ENCODE measurements around the gene LRRC36.
A peak's percentile ranks its signal among the peaks of the same experiment; 100 is the strongest.

Gene LRRC36

DNA sequence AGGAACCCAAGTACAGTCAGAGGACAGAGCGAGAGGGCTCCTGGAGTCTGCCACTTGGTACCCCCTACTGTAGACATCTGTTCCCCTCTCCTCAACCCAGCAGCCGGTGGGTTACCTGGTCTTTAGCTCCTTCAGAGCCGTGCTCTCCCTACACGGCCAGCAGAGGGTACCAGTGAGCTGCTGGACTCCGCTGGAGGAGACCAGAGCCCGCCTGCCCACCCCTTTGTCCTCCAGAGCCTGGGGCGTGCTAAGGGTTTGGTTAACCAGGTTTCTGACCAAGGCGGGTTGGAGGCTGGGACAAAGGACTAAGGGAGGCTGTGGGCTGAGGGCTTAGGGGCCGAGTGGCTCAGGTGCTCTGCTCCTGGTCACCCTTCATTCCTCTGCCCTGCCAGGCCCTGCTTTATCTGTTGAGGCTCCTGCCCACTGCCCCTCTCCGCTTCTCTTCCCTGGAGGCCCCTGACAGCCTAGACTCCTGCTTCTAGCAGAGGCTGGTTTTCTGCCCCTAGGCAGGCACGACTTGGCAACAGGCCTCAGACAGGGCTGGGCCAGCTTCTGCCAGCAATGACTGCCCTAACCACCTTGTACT lies 101.6 kb downstream of the LRRC36 start:
- in situ Hi-C loops (cut with HindIII; ENCODE audit: low sequenced_read_pairs) = no loop called here
- peak; percentile 47 for DNase-seq (ENCODE audit: low read depth, low spot score)
- no peak overlapping the region for H3K4me3 ChIP-seq (ENCODE audit: low read depth, low read length)
- TF ChIP-seq, protein P1, sequence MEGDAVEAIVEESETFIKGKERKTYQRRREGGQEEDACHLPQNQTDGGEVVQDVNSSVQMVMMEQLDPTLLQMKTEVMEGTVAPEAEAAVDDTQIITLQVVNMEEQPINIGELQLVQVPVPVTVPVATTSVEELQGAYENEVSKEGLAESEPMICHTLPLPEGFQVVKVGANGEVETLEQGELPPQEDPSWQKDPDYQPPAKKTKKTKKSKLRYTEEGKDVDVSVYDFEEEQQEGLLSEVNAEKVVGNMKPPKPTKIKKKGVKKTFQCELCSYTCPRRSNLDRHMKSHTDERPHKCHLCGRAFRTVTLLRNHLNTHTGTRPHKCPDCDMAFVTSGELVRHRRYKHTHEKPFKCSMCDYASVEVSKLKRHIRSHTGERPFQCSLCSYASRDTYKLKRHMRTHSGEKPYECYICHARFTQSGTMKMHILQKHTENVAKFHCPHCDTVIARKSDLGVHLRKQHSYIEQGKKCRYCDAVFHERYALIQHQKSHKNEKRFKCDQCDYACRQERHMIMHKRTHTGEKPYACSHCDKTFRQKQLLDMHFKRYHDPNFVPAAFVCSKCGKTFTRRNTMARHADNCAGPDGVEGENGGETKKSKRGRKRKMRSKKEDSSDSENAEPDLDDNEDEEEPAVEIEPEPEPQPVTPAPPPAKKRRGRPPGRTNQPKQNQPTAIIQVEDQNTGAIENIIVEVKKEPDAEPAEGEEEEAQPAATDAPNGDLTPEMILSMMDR (IDR thresholded peaks at IDR 0.05; ENCODE audit: low read depth, low read length) = peak; percentile 94

DNA sequence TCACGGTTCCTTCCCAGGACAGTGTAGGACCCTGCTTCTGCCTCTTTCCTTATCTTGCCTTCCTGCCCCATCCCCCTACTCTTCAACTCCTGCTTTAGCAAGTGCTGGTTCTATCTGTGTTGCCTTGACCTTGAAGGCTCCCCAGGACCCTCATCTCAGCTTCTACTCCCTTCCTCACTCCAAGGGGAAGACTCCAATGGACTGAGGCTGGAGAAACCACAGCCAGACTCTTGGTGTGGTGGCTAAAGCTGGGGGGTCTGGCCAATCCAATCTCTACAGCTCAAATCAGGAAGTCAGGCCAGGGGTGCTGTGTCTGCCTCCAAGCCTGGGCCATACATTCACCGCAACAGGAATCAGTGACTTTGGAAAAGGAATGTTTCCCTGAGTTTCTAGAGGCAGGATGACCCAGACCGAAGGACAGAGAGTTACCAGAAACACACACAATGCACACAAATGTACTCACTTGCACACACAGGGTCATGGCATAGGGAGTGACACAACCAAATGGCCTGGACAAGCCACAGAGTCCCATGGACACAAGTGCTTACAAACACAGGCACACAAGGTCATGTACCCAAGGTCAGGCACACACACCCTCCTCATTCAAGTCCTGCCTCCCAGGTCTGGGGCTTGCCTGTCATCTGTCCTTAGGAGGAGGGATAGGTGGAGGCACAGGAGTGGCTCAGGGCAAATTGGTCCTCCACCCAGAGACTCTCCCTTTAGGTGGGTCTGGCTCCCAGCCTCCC lies 102.6 kb downstream of the LRRC36 start:
- H3K4me3 ChIP-seq (ENCODE audit: low read depth, low read length) = no peak overlapping the region
- no peak for DNase-seq (ENCODE audit: low read depth, low spot score)
- TF ChIP-seq, protein P1 (IDR thresholded peaks at IDR 0.05; ENCODE audit: low read depth, low read length) = no peak
- in situ Hi-C loops (cut with HindIII; ENCODE audit: low sequenced_read_pairs) = no loop called here

DNA sequence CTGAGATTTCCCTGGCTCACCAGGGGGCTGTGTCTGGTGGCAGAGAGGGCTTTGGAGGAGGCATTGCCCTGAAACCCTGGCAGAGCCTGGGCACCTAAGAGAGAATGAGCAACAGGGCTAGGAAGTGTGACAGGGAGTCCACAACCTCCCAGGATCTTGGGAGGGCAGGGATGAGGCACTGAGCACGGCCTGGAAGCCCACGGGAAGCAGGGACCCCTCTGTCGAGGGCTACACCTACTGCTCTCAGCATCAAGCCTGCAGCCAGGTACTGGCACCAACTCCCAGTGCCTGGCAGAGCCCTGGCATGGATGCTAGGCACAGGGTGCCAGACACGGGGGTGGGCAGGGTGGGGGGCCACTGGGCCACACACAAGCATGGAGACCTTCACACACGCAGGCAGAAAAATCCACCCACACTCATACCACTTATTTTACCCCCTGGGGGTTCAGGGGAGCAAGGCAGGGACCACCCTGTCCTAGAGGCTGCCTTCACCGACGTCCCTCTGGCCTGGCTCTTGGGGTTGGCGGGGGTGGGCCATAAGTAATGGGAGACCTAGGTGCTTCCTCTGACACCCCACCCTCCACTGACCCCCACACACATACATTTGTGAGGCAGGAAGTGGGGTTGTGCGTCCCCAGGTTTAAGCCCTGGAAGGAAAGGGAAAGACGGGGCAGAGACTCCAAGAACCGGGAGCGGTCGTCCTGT lies 103.3 kb downstream of the LRRC36 start:
- H3K4me3 ChIP-seq (ENCODE audit: low read depth, low read length) = no peak overlapping the region
- in situ Hi-C loops (cut with HindIII; ENCODE audit: low sequenced_read_pairs) = no loop called here
- TF ChIP-seq, protein P1 (IDR thresholded peaks at IDR 0.05; ENCODE audit: low read depth, low read length) = no peak
- no peak for DNase-seq (ENCODE audit: low read depth, low spot score)

DNA sequence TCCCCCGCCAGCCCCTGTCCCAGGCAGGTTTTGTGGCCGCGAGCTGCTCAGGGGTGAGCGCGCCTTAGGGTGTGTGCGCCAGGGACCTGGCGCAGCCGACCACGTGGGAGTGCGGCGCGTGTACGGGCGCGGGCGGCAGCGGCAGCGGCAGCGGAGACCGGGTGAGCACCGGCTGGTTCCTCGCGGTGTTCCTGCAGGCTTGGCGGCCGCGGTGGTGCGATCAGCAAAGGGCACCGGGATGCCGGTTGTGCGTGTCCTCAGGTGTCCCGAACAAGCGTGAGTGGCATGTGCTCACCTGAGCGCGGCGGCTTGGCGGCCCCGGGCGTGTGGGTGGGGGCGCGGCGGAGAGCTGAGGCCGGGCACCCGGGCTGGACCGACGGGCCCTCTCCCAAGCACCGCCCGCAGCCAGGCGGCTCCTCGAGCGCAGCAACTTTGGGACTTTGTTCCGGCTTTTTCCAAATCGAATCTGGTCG lies 103.9 kb downstream of the LRRC36 start:
- H3K4me3 ChIP-seq (ENCODE audit: low read depth, low read length) = peak overlapping the region; percentile 7
- no peak for DNase-seq (ENCODE audit: low read depth, low spot score)
- TF ChIP-seq, protein P1 (IDR thresholded peaks at IDR 0.05; ENCODE audit: low read depth, low read length) = no peak
- in situ Hi-C loops (cut with HindIII; ENCODE audit: low sequenced_read_pairs) = no loop called here

DNA sequence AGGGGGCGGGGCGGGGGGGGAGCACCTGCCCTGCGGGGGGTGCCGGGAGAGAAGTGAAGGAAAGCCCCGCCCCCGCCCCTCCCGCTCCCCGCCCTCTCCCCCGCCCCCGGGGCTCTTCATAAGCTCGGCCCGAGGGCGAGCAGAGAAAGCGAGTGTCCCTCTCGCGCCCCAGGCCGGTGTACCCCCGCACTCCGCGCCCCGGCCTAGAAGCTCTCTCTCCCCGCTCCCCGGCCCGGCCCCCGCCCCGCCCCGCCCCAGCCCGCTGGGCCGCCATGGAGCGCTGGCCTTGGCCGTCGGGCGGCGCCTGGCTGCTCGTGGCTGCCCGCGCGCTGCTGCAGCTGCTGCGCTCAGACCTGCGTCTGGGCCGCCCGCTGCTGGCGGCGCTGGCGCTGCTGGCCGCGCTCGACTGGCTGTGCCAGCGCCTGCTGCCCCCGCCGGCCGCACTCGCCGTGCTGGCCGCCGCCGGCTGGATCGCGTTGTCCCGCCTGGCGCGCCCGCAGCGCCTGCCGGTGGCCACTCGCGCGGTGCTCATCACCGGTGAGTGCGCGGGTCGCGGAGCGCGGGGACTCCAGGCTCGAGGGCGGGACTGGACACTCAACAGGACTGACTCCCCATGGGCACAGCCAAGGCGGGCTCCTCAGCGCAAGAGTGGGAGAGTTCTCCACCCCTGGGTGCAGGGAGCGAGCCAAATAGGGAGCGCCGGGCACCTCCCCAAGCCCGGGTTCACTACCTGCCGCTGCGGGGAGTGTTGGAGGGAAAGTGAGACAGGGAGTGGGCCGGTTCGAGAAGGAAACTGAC lies 104.6 kb downstream of the LRRC36 start, which contains the start of gene HSD11B2:
HSD11B2 (plus strand) TSS at position 145 of the 798 bp plus-strand sequence; CDS start at position 273, 128 bp downstream.
- DNase-seq (ENCODE audit: low read depth, low spot score) = peak; percentile 17
- in situ Hi-C loops (cut with HindIII; ENCODE audit: low sequenced_read_pairs) = no loop called here
- peak within 1 kb of the TSS; percentile 7 for H3K4me3 ChIP-seq (ENCODE audit: low read depth, low read length)
- TF ChIP-seq, protein P1 (IDR thresholded peaks at IDR 0.05; ENCODE audit: low read depth, low read length) = no peak
